MV-4-11 (cell line): ENCODE measurements around the gene CACNA1H.
"Not testable (repeated sequence)": the region's sequence is repeated elsewhere in the genome, so short reads cannot be mapped to it uniquely, and the experiment has no call there.

Experiments
- DNase-seq: peaks from one replicate; lab custom pipeline; 2025; lab: John Stamatoyannopoulos, UW

Gene CACNA1H

GRCh38 chr16:1213796-1214372, 61.0 kb downstream of the CACNA1H start:
- DNase-seq, result no peak

GRCh38 chr16:1214719-1215118, 61.8 kb downstream of the CACNA1H start:
- DNase-seq, result no peak

GRCh38 chr16:1215574-1216295, 62.8 kb downstream of the CACNA1H start:
- DNase-seq, result no peak

DNA sequence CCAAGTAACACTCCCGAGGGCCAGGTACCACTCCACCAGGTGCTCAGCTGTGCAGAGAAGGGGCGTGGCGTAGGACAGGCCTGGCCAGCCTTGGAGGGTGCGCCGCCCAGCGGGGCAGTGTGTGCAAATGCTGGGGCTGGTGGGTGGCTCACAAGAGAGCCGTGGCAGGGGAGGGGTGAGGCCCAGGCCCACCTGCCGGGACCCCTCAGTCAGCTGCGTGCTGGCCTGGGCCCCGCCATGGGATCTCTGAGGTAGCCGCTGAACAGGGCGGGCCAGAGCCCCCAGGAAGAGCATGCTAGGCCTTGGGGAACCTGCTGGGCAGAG, 63.4 kb downstream of the CACNA1H start:
- DNase-seq, result no peak

DNA sequence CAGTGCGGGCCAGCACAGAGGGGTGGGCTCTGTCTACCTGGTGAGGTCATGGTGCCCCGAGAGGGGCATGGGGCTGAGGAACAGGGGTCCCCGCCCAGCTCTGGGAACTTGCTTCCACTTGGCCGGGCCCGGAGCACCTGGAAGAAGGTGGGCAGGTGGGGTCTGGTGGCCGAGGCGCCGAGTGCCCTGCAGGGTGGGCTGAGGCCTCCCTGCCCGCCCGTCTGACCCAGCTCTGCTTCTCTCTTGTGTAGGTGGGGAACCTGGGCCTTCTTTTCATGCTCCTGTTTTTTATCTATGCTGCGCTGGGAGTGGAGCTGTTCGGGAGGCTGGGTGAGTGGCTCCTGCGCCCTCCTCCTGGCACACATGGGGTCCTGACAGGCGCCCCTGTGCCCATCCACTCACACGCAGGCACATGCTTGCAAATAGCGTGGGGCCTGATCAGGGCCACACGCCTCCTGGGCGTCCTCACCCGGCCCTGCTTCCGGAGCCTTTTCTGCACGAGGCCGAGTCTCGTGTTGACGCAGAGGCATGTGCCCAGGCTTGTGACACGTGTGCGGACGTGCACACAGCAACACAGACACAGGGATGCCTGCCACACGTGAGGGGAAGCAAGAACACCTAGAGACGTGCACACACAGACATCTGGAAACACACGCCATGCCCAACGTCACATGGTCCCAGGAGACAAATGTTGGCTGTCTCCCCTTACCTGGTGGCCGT, 63.9 kb downstream of the CACNA1H start:
- DNase-seq, result no peak

DNA sequence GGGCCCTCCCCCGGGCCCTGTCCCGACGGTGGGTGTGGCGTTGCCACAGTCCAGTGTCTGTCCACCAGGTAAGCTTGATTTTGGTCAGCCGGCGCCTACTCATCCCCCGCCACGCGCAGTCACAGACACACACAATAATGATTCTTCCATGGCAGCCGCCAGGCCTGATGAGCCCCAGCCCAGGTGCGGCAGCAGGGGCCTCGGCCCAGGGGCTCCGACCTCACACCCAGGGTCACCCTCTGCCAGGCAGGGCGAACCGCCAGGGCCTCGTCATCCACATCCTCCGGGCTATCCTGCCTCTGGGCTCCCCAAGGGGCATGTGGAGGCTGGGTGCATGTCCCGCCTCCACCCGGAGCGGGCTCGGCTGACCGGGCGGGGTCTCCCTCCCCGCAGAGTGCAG, 64.6 kb downstream of the CACNA1H start:
- DNase-seq, result no peak

GRCh38 chr16:1218061-1218929, 65.4 kb downstream of the CACNA1H start:
- no peak for DNase-seq

DNA sequence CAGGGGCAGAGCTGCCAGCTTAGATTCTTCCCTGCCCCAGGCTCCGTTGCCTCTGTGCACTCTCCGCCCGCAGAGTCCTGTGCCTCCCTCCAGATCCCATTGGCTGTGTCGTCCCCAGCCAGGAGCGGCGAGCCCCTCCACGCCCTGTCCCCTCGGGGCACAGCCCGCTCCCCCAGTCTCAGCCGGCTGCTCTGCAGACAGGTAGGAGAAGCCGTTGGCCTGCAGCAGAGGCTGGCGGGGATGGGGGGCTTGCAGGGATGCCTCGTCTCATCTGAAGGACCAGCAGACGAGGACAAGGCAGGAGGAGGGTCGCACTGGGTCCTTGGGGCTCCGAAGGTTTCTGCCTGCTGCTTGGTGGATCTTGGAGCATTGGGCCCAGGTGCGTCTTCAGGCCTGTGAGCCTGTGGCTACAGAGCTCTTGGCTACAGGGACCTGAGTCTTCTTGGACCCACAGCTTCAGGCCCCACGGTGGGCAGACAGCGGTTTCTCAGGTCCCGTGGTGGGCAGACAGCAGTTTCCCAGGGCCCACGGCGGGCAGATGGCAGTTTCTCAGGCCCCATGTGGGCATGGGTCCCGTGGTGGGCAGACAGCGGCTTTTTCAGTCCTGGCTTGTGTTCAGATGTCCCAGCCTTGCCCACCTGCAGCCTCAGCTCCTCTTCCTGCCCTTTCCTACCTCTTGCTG, 66.2 kb downstream of the CACNA1H start:
- DNase-seq, result no peak

DNA sequence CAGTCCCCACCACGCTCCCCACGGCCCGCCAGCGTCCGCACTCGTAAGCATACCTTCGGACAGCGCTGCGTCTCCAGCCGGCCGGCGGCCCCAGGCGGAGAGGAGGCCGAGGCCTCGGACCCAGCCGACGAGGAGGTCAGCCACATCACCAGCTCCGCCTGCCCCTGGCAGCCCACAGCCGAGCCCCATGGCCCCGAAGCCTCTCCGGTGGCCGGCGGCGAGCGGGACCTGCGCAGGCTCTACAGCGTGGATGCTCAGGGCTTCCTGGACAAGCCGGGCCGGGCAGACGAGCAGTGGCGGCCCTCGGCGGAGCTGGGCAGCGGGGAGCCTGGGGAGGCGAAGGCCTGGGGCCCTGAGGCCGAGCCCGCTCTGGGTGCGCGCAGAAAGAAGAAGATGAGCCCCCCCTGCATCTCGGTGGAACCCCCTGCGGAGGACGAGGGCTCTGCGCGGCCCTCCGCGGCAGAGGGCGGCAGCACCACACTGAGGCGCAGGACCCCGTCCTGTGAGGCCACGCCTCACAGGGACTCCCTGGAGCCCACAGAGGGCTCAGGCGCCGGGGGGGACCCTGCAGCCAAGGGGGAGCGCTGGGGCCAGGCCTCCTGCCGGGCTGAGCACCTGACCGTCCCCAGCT, 67.3 kb downstream of the CACNA1H start:
- DNase-seq, result no peak

GRCh38 chr16:1220841-1221627, 68.1 kb downstream of the CACNA1H start:
- DNase-seq, result no peak

GRCh38 chr16:1221628-1222552, 69.0 kb downstream of the CACNA1H start:
- no peak for DNase-seq

DNA sequence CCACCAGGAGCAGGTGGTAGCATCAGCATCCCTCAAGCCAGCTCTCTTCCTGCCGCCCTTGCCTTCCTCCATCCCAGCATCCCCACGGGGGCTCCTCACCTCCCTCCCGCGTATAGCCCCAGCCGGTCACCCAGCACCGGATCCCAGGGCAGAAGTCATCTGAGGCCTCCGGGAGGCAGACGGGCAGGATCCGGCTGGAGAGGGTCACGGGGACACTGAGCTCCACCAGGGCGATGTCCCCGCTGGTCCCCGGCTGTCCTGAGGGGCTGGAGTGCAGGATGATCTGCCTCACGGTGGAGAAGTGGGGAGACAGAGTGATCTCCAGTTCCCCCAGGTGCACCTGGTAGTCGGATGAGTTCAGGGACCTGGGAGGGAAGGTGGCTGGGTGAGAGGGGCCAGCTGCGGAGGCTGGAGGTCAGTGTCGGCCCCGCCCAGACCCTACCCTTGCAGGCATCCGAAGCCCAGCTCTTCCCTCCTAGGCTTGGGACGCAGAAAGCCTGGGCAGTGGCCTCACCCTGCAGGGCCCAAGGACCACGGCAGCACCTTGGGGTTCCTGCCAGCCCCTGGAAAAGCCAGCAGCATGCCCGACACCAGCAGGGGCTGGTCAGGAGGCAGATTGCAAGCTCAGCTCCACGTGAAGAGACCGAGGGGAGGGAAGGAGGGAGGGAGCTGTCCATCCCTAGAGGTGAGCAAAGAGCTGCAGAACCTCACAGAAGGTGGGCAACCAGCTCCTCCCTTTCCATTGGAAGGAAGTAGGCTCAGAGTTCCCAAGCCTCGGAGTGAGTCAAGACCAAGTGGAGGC, 69.8 kb downstream of the CACNA1H start:
- no peak for DNase-seq

DNA sequence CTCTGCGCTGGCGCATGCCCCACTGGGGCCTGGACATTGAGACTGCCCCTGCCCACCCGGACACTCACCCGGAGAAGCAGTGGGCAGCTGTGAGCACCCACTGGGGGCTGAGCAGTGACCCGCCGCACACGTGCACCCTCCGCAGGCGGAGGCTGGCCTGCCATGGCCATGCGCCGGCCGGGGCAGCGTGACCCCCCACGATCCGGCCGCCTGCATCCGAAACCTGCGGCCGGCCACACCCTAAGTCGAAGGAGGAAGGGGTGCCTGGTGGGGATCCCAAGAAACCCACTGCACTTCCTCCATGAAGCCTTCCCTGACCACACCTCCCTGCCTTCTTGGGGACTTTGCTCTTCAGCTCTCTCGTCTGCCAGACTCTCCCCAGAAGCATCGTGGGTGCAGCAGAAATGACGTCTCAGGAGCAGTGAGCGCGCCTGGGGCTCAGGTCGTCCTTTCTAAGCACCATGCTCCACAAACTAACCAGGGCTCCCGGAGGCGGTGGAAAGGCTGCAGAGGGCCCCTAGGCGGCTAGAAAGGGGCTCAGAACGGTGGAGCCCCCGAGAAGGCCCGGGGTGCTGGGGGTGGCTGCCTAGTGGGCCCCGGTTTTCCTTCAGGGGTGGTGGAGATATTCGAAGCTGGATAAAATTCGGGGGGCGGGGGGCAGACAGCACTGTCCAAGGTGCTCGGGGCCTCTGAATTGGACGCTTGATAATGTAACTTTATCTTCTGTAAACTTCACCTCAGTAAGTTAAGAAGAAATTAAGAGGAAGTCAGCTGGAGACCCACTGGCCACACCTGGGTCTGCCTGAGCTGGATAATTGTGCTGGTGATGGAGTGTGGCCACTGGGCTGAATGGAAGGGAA, 70.7 kb downstream of the CACNA1H start:
- no peak for DNase-seq

DNA sequence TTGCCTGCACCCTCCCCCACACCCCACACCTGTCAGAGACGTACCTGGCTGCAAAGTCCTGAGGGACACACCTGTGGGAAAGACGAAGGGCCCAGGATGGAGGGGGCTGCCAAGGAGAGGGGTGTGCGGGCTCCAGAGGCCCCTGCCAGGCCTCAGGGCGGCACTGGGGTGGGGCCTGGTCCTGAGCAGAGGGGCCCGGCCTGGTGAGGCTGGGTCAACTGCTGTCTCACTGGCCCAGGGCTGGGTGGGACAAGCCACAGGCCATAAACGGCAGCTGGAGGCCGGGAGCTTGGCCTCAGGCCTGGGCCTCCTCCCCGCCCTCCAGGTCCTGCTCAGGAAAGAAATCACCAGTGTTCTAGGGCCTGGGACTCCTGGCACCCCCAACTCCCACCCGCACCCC, 71.7 kb downstream of the CACNA1H start:
- DNase-seq, result no peak

DNA sequence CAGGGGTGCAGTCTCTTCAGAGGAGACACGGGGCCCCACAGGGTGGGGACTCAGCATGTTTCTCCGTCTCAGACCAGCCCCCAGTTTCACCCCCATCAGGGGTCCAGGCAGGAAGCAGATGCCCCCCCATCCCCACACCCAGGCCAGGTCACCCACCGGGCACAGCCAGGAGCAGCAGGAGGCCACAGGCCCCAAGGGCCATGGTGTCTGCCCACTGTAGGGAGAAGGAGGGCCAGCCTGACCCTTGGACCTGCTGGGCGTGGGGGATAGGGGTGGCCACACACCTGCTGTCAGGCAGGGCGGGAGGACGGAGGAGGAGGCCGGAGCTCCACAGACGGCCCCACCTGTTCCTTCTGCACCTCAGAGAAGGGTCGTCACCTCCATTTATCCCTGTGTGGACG, 72.1 kb downstream of the CACNA1H start, which contains the start of gene TPSG1:
Gene TPSG1 (minus strand): TSS at position 218 of the 401 bp plus-strand sequence. CDS start 16 bp downstream, at position 202.
- no peak for DNase-seq

DNA sequence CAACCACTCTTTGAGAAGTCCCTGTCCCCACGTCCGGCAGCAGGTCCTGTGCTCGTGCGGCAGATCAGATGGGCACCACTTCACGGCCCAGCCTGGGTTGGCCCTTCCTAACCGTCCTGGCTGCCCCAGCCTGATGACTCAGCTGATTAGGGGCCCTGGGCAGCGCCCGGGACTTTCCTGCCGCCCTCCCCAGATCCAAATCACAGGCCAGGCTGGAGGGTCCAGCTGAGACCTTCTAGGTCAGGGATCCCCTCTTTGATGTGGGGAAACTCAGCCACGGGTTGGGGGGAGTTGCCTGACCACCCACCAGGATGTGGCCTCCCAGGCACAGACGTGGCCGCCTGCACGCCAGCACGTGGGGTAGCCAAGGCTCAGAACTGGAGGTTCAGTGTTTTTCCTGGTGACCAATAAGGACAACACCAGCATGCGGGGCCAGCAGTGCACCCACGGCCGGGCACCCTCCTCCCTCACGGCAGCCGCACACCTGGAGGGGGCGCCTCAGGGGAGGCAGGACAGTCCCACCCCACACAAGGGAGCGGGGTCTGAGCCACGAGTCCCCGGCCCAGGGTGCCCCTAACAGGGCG, 72.9 kb downstream of the CACNA1H start:
- not testable (repeated sequence) for DNase-seq

GRCh38 chr16:1226692-1227091, 73.8 kb downstream of the CACNA1H start:
- not testable (repeated sequence) for DNase-seq
